Erythroblast (primary cell): ENCODE results near the gene FAM25G.
"Not testable (repeated sequence)": the region's sequence is repeated elsewhere in the genome, so short reads cannot be mapped to it uniquely, and the experiment has no call there.

Experiments used
- DNase-seq, 2 experiments: peaks; one replicate each; lab custom pipeline; 2025; lab: John Stamatoyannopoulos, UW

The FAM25G gene

DNA sequence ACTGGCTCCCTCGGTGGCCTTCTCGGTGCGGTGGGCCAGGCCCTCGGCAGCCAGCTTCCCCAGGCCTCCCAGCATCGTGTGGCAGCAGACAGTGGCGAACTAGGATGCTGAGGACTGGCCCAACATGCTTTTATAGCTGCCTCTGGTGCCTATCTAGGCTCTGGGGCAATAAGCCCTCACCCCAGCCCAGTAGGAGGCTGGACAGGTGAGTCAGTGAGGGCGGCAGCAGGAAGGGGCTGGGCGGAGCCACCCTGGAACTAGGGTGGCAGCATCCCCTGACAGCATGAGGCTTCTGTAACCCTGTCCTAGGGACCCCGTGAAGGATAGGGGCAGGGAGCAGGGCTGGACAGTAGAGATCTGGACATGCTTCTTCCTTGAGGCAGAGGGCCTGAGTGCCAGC is at the start of gene FAM25G:
Gene FAM25G (minus strand): TSS at position 101 of the 400 bp plus-strand sequence. CDS start 26 bp downstream, at position 75.
- not testable (repeated sequence) for DNase-seq

DNA sequence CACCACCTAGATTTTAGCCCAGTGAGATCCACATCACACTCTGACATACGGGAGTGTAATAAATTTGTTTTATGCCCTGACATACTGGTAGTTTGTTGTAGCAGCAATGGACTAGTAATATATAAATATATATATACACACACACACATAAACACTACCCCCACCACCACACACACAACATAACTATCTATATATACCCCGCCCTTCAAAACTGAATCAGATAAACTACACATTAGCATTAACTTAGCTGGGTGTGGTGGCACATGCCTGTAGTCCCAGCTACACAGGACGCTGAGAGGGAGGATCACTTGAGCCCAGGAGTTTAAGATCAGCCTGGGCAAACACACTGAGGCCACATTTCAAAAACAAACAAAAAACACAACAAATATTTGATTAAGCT is 44.9 kb upstream of the FAM25G start:
- DNase-seq: peak; percentile 42 to 66

DNA sequence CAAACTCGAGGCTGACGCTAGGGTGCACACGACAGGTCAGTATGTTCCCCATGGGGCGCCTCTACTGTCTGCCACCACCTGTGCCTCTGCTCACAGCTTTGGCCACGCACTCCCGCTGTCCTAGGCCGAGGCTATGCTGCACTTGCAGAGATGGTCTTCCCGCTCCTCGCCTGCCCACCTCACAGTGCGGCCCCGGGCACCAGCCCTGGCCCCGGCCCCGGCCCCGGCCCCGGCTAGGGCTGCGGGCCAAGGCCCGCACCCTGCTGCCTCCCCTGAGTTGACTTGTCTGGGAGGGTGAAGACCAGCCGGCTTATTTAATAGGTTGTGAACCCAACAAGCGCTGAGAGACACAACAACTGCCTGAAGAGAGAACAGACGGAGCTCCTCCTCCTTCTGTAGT is 32.0 kb upstream of the FAM25G start, which contains the start of gene AGAP9:
Gene AGAP9 (minus strand): TSS at position 164 of the 400 bp plus-strand sequence. CDS start 112 bp downstream, at position 52.
- DNase-seq: not testable (repeated sequence)

DNA sequence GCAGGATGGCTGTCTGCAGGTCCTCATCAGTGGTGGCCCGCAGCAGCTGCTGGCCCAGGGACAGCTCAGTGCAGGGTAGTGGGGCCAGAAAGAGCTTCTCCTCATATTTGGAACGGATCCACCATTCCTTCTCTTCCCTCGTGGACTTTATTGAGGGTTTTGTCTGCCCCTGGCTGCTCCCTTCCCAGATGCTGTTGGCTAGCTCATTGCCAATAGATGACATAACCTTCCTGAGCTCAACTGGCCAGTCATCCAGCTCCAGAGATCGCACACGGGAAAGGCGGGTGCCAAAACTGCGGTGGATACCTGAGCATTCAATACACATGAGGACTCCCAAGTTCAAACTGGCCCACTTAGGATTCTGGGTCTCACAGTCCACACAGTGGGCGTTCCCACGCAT is 10.8 kb upstream of the FAM25G start:
- DNase-seq: not testable (repeated sequence)

DNA sequence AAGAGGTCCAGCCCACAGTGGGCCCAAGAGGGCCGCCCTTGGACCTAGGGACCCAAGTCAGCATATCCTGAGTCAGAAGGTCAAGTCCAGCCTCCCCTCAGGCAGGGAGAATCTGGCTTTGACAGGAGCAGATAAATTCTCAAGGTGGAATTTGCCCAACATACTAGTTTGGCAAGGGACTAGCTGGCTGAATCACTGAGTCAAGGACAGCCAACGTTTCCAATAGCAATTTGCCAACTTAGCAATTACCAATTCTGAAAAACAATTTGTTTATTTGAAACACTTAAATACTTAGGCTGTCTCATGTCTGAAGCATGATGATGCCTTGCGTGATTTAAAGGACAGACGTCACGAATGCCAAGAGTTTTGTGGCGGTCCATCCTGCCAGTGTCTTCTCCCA is 2.7 kb upstream of the FAM25G start:
- DNase-seq: not testable (repeated sequence)

DNA sequence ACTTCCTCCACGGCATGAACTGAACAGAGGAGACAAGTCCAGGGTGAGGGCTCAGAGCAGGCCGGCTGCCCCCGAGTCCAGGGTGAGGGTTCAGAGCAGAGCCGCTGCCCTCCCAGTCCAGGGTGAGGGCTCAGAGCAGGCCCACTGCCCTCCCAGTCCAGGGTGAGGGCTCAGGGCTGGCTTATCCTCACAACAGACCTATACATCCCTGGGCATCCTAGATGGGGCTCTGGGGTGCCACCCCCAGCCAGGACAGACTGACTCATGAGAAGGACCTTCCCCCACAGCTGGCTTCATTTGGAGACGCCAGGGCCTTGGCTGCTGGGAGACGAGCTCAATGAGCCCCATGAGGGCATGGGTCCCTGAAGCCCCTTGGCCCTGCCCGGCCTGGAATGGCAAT is 1.9 kb downstream of the FAM25G start:
- DNase-seq: not testable (repeated sequence)

DNA sequence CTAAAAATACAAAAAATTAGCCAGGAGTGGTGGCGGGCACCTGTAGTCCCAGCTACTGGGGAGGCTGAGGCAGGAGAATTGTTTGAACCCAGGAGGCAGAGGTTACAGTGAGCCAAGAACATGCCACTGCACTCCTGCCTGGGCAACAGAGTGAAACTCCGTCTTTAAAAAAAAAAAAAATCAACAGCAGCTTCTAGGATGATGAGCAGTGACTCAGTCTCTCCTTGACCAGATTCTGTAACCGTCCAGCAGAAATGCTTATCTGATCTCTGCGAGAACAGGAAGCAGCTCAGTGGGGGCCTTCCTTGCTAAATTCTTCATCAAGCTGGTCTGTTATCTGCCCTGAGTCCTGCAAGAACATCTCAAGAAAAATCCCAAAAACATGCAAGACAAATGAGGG is 5.6 kb downstream of the FAM25G start:
- not testable (repeated sequence) for DNase-seq

DNA sequence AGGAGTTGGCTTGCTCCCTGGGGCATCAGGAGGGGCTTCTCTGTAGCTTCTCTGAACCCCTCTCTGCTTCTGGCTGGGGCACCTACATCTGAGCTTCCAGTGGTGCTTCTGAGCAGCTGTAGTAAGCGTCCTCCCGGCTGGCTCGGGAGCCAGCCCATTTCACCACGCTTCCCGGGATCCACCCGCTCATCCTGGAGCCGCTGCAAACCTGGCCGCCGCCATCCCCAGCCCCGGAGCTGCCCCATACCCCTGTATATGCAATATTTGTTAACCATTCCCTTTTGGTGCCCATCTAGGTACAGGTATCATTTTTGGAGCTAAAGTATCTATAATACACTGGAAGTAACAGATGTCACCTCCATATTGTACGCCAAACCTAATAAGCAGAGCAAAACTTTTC is 6.7 kb downstream of the FAM25G start:
- DNase-seq: not testable (repeated sequence)

DNA sequence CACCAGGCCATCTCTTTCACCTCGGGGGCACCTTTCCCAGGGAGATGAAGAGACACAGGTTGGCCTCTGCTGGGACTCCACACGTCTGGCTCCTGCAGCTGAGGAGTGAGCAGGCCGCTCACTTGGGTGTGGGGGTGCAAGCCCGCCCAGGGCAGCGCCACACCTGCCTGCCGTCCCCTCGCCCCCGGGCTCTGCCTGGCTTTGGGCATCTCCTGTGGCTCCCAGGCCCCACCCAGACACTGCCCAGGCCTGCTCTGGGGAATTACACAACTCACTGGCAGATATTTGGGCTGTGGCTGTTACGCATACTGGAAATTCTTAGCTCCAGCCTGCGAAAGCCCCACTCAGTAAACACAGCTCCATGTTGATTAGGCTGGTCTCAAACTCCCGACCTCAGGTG is 7.6 kb downstream of the FAM25G start, which contains the start of gene ANXA8:
Gene ANXA8 (minus strand): TSS at position 193 of the 400 bp plus-strand sequence. CDS start 182 bp downstream, at position 11.
- not testable (repeated sequence) for DNase-seq

DNA sequence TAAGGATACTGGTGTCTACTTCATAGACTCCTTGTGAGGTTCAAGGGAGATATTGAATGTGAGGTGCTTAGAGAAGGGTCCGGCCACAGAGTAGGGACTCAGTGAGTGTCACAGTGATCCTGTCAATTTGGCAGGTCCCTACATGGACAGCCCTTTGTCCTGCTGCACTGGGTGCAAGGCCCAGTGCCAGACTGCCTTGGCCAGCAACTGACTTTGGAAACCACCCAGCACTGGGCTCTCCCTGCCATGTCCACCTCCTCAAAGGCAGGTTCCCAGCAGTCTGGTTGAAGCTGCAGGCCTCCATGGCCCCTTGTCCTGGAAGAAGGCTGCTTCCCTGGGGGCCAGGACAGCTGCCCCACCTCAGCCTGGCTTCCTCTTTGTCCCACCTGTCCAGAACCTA is 9.1 kb downstream of the FAM25G start:
- not testable (repeated sequence) for DNase-seq

DNA sequence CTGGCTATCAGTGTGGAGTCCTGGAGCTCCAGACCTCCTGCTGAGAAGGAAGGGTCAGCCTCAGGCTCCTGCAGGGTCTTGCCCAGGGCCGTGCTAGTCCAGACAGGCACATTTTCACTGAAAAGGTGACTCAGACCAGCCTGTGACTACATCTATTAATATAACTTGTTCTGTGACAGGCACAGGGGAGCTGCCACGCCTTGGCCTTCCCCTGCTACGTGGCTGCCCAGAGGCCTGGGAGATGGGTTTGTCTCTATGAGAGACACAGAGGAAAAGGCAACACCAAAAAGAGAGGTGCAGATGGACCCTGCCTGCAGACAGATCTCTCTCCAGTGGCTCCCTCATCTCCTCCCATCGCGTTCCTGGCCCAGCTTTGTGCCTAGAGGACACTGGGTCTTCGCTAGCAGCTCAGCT is 9.7 kb downstream of the FAM25G start:
- DNase-seq: not testable (repeated sequence)

DNA sequence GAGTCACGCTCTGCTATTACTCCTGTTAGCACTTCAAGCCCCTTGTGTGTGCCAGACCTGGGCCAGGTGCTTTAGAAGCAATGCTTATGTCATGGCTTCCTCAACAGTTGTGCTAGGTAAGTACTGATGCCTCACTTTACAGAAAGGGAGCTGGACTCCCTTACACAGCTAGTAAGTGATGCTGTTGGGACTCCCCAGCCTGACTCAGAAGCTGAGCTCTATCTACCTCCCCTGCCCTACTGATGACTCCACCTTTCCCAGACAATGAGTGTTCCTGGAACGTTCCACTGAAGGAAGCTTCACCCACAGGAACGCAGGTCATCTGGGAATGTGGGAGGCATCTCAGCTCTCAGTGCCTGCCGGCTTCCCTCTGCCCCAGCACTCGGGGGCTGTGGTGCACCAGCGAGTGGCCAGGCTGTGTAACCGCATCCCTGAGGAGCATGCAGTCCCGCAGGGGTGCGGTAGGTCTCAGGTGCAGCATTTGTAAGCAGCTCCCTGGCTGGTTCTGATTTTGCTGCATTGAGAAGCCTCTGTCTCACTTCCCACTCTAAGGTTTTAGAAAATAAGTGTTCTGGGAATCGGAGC is 10.2 kb downstream of the FAM25G start:
- DNase-seq: not testable (repeated sequence)

DNA sequence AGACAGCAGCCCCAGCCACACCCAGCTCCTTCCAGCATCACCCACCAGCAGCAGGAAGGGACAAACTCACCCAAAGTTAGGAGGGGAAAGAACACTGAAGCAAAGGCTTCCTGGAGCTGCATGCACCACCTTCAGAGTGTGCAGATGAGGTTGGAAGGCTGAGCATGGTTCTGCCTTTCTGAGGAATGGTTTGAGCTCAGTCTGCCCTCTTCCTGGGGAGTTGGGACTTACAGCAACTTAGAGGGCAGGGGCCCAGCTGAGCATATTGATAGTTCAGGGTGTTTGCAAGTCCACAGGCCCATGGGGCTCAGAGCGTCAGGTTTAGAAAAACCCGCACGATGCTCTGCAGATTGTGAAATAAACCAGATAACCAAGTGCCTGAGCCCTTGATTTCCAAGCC is 11.4 kb downstream of the FAM25G start:
- DNase-seq: not testable (repeated sequence)

DNA sequence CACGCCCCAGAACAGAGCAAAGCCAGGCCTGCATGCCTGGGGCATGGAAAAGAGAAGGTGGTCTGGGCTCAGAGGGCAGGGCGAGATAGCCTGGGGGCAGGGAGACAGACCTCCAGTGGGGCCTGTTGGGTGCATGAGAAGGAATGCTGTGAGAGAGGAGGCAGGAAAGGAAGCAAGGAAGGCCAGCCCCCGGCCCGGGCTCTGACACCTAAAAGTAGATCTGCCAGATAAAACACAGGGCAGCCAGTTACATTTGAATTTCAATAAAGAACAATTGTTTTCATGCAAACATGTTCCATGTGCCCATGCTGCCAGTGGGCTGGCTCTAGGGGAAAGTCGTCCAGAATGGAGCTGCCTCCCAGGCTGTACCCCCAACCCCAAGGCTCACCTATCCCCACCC is 13.4 kb downstream of the FAM25G start:
- not testable (repeated sequence) for DNase-seq

DNA sequence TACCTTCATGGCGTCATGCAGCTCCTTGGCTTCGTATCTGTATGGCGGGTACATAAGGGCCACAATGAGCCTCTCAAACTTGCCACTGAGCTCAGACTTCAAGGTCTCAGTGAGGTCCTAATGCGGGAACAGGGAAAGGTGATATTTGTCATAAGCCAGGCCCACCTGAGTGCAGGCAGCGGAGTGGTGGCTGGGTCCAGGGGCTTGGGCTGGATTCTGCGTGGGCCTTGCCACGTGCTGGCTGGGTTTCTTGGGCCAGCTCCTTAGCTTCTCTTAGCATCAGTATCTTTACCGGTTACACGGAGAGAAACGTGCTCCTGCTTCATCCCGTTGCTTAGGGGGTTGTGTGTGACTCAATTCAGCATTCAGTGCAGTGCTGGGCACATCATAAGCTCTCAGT is 14.4 kb downstream of the FAM25G start:
- not testable (repeated sequence) for DNase-seq

DNA sequence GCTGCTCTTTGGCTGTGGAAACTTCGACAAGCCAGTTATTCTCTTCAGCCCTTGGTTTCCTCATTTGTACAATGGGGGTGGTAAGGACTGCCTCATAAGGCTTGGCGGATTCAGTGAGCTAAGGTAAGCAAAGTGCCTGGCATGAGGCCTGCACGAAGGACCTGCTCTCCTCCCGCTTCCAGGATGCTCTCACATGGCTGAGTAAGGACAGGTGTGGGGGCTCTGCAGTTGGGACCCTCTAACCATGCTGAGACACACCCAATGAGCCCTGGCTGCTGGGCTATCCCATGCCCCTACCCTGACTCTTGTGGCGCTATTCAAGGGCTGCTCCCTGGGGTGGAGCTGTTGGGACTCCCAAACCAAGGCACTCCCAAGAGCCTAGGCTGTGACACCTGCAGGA is 16.4 kb downstream of the FAM25G start:
- DNase-seq: not testable (repeated sequence)

DNA sequence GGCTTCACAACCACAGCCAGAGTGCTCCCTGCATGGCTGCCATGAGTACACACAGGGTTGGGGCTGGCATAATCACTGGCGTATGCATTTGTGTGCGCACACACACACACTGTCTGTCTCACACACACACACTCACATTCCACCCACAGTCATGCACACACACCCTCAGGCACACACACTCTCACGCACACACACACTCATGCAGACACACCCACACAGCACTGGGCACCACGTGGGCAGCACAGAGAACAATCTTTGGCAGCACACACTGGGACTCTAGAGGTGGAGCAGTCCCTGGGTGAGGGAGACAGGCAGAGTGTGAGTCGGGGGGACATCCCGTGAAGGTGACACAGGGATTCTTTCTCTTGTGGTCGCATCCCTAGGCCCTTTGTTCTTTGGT is 18.0 kb downstream of the FAM25G start:
- not testable (repeated sequence) for DNase-seq

DNA sequence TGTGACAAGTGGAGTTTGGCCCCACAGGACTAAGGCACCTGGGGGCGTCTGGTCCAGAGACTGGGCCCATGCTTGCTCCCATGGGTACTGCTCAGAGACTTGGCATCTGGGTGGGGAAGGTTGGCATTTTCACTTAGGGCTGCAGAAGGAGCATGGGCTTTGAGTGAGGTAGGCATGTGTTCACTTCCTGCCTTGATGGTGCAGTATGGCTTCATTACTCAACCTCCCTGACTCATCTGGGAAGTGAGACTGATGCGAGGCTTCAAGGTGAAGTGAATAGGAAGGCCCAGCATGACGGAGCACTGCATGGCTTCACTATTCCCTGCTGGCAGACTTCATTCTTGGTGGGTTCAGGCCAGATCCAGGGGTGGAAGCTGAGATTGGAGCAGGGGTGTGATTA is 18.9 kb downstream of the FAM25G start:
- not testable (repeated sequence) for DNase-seq

DNA sequence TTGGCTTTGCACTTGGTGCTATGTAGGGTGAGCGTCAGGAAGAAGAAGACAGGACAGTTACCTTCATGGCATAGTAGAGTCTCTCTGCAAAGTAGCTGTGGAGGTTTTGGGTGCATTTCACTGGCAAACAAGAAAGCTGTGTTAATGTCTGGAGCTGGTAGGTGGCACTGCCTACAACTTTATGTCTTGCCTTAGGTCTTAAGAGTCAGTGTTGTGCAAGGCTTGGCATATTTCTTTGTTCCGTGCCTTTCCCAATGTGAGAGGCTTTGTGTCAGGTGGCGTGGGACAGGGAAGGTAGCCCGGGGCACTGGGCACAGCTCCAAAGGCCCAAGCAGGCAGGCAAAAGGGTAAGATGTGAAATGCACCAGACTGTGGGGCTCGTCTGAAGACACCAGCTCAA is 19.4 kb downstream of the FAM25G start:
- not testable (repeated sequence) for DNase-seq

DNA sequence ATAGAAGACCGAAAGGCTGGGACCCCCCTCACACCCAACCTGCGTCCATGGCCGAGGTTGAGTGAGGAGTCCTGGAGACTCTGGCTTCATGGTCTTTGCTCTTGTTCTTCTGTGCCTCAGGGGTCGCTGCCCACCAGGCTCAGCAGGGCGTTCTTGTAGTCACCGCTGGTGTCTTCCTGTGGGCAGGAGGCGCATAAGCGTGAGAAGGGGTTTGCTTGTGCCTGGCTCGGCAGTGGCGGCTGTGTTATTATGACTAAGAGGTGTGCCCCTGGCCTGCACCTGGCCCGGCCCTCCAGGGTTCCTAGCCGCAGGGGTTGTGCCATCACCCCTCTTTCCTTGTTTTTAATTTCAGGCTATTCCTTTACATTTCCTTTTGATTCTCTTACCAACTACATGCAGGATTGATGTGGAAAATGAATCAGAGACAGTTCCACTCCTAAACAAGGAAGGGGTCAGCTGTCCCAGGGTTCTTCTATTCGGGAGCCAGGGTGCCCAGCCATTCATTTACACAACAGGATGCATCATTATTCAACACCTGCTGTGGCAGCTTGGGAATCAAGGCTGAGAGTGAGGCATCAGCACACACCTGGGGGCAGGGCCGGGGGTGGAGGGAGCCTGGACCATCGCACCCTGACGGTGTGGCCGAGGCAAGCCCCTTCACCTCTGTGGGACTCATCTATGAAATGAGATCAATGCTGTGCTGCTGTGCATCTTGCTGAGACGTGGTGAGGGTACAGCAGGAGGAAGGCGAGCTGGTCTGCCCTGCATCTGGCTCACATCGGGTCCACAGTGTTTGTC is 22.6 kb downstream of the FAM25G start:
- DNase-seq: not testable (repeated sequence)

DNA sequence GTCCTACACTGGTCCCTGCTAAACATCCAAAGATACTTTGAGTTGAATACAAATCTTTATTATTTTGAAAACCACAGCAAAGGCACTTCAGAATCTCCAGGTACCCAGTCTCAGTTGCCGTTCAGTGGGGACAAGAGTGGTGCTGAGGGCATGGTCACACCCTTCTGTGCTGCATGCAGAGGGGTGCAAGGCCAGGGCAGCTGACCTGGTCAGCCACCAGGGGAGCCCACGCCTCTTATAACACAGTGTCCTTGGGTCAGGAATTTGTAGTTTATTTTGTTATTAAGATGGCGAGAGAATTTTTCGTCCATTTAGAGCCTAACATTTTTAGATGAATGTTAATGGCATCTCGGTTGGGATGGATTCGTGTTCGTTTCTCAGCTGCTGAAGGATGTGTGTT is 23.5 kb downstream of the FAM25G start:
- not testable (repeated sequence) for DNase-seq

DNA sequence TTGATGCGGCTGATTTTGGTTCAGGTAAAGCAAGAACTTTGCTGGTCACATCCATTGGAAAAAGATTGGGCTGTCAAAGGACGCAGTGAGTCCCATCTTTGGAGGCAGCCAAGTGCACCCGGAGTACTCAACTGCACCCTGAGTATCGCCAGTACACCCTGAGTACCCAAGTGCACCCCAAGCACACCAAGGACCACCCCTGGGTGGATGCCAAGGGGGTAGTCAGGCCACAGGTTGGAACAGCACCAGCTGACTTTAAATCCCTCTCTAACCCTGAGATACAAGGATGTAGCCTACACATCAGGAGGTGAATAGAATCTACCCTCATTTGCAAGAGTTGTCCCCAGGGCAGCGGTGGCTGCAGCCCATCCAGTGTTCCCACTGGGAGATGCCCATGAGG is 24.0 kb downstream of the FAM25G start:
- not testable (repeated sequence) for DNase-seq
